ENCODE measurements around the gene MOV10L1.

DNA sequence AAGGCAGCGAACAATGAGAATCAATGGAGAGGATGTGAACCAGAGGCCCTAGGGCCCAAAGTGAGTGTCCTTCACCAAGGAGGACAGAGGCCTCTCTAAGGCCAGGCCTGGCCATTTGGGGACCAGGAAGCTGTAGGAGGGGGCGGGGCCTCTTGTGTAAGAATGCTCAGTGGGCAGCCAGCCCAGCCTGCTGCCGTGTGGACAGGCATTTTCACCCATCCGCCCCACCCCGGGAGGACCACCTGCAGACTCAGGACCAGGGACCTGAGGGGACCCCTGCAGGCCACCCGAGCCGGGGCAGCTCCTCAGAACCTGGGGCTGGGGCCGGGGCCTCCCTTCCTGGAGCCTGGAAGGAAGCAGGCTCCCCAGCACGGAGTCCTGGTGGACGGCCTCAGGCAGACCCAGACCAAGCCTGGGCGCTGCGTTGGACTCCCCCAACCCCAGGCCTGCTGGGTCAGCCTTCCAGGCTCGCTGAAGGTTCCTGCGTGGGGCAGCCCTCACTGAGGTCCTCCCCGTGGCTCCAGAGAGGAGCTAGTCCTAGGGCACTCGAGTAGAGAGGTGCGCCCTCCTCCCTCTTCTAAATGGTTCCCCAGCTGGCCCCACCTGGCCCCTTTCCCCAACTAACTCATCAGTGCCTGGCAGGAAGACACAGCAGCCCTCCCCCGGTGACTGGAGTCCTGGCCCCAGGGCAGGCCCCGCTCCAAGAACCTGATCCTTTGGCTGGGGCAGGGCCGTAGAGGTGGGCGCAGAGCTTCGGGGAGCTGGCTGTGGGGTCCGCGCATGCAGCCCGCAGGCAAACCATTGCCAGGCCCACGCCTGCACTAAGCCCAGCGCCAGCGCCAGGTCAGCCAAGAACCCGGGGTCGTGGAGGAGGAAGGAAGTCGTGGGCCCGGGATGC lies 94.4 kb downstream of the MOV10L1 start:
- TF ChIP-seq, protein P1, sequence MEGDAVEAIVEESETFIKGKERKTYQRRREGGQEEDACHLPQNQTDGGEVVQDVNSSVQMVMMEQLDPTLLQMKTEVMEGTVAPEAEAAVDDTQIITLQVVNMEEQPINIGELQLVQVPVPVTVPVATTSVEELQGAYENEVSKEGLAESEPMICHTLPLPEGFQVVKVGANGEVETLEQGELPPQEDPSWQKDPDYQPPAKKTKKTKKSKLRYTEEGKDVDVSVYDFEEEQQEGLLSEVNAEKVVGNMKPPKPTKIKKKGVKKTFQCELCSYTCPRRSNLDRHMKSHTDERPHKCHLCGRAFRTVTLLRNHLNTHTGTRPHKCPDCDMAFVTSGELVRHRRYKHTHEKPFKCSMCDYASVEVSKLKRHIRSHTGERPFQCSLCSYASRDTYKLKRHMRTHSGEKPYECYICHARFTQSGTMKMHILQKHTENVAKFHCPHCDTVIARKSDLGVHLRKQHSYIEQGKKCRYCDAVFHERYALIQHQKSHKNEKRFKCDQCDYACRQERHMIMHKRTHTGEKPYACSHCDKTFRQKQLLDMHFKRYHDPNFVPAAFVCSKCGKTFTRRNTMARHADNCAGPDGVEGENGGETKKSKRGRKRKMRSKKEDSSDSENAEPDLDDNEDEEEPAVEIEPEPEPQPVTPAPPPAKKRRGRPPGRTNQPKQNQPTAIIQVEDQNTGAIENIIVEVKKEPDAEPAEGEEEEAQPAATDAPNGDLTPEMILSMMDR (IDR thresholded peaks at IDR 0.05) = no peak
- no peak for TF ChIP-seq POLR2AphosphoS5 (IDR thresholded peaks at IDR 0.05)

Measured in suprapubic skin (tissue), 3 donors.